ENCODE data around the gene PTTG1IP.

GRCh38 chr21:44820851-44821250 lies 52.6 kb downstream of the PTTG1IP start:
- TF ChIP-seq CTCF (IDR thresholded peaks at IDR 0.05) (no peak), POLR2AphosphoS5 (IDR thresholded peaks at IDR 0.05) (no peak)

Data from stomach (tissue), 4 donors.